Astrocyte (in vitro differentiated cells and primary cell): Measurements from ENCODE around the gene ASPHD1. TPM values are rescaled to one million over a fixed set of nuclear protein-coding genes. Genes with fewer than 3 reads are reported as not detected.
A peak's percentile ranks its signal among the peaks of the same experiment; 100 is the strongest.

Source experiments
- DNase-seq: peaks from one replicate; pipeline ENCODE4 v3.0.0-alpha.2; 2010; ENCODE audit warnings: low read depth
- FAIRE-seq: peaks from 2 replicates; lab custom pipeline; 2011; peaks lifted over from hg19 to GRCh38; lab: Jason Lieb, UNC
- H2AFZ ChIP-seq: 2 replicates; pipeline ENCODE4 v1.6.0; 2012; ENCODE audit warnings: low read depth, low read length, inconsistent platforms
- H3K27ac ChIP-seq: 2 replicates; pipeline ENCODE4 v1.5.1; 2011; ENCODE audit warnings: low read depth, low read length, inconsistent platforms
- H3K27me3 ChIP-seq: 2 replicates; pipeline ENCODE4 v1.6.0; 2011; ENCODE audit warnings: low read length, inconsistent platforms; ENCODE audit not compliant: insufficient read depth
- H3K36me3 ChIP-seq: 2 replicates; pipeline ENCODE4 v1.5.1; 2011; ENCODE audit warnings: low read length, inconsistent platforms; ENCODE audit not compliant: insufficient read depth
- H3K4me1 ChIP-seq: 2 replicates; pipeline ENCODE4 v1.5.1; 2011; ENCODE audit warnings: low read length, inconsistent platforms; ENCODE audit not compliant: insufficient read depth
- H3K4me2 ChIP-seq: 2 replicates; pipeline ENCODE4 v1.6.0; 2012; ENCODE audit warnings: low read length, inconsistent platforms
- H3K4me3 ChIP-seq: 2 replicates; pipeline ENCODE4 v1.5.1; 2011; ENCODE audit warnings: low read depth, mild to moderate bottlenecking, low read length, inconsistent platforms; ENCODE audit not compliant: insufficient read depth
- H3K79me2 ChIP-seq: 2 replicates; pipeline ENCODE4 v1.6.0; 2012; ENCODE audit warnings: mild to moderate bottlenecking, low read length, inconsistent platforms; ENCODE audit not compliant: insufficient read depth
- H3K9ac ChIP-seq: 2 replicates; pipeline ENCODE4 v1.6.0; 2012; ENCODE audit warnings: mild to moderate bottlenecking, low read length, inconsistent platforms
- H3K9me3 ChIP-seq: 2 replicates; pipeline ENCODE4 v1.5.1; 2012; ENCODE audit warnings: low read depth, mild to moderate bottlenecking, low read length, inconsistent platforms; ENCODE audit not compliant: insufficient read depth
- H4K20me1 ChIP-seq: 2 replicates; pipeline ENCODE4 v1.6.0; 2012; ENCODE audit warnings: low read length, inconsistent platforms; ENCODE audit not compliant: insufficient read depth
- H3K27ac Mint-ChIP-seq: one replicate; pipeline ENCODE4 v1.8.0; 2021; ENCODE audit warnings: mild to moderate bottlenecking, mixed read lengths; ENCODE audit not compliant: unreplicated experiment
- H3K27me3 Mint-ChIP-seq: one replicate; pipeline ENCODE4 v1.8.0; 2021; ENCODE audit warnings: low read depth, mixed read lengths; ENCODE audit not compliant: unreplicated experiment
- H3K36me3 Mint-ChIP-seq: one replicate; pipeline ENCODE4 v1.8.0; 2021; ENCODE audit warnings: low read depth, mixed read lengths; ENCODE audit not compliant: unreplicated experiment
- H3K4me1 Mint-ChIP-seq: one replicate; pipeline ENCODE4 v1.8.0; 2021; ENCODE audit warnings: low read depth, mixed read lengths; ENCODE audit not compliant: unreplicated experiment
- H3K4me3 Mint-ChIP-seq: one replicate; pipeline ENCODE4 v1.8.0; 2021; ENCODE audit warnings: mild to moderate bottlenecking, moderate library complexity, mixed read lengths; ENCODE audit not compliant: unreplicated experiment
- H3K9me3 Mint-ChIP-seq: one replicate; pipeline ENCODE4 v1.8.0; 2021; ENCODE audit warnings: mild to moderate bottlenecking, mixed read lengths; ENCODE audit not compliant: unreplicated experiment
- EZH2 ChIP-seq: IDR thresholded peaks from 2 replicates; pipeline ENCODE4 v1.6.1; 2012; ENCODE audit warnings: mild to moderate bottlenecking, low read length, inconsistent platforms; ENCODE audit not compliant: insufficient read depth
- total RNA-seq: library from RNA; stranded (reverse); gene quantifications from 2 replicates; pipeline ENCODE4 v1.2.1, GENCODE V29; 2021
- TF ChIP-seq, protein P1 (sequence below): IDR thresholded peaks from 2 replicates; pipeline ENCODE4 v1.5.1; 2011; ENCODE audit warnings: low read depth, mild to moderate bottlenecking, inconsistent platforms, low read length, moderate library complexity; ENCODE audit not compliant: insufficient read depth

Gene ASPHD1
- total RNA-seq, 1 donor from 2014 or later = 43.3 TPM

DNA sequence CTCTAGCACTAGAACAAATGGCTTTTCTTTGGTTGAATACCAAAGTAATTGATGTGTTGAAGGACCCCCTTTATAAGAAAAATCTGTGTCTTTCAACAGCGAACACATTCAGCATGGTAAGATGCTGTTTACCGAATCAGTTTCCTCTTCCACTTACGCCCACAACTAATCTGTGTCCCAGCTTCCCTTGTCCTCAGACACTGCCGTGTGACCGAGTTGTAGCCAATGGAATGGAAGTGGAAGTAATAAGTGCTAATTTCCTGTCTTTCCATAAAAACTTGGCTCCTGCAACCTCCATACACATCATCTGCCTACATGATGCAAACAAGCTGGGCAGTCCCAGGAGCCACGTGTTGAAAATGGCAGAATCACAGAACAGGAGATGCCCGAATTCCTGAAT, 47.6 kb upstream of the ASPHD1 start:
- Histone ChIP-seq H3K9me3 (no peaks in the 10 kb centered on the region), H3K27ac (no peak overlapping the region), H3K79me2 (no peaks in the 10 kb centered on the region), H3K4me1 (peaks cover 3% of the 10 kb centered on the region), H3K4me2 (no peak overlapping the region), H3K36me3 (peaks cover 5% of the 10 kb centered on the region), H3K9ac (no peak overlapping the region), H3K4me3 (no peak overlapping the region), H2AFZ (no peak overlapping the region), H4K20me1 (peaks cover 12% of the 10 kb centered on the region), H3K27me3 (no peaks in the 10 kb centered on the region)
- H3K4me1 Mint-ChIP-seq = peaks cover 8% of the 10 kb centered on the region
- peaks cover 2% of the 10 kb centered on the region for H3K36me3 Mint-ChIP-seq
- no peaks in the 10 kb centered on the region for H3K9me3 Mint-ChIP-seq
- no peak overlapping the region for H3K27ac Mint-ChIP-seq
- no peak for FAIRE-seq
- H3K4me3 Mint-ChIP-seq = no peak overlapping the region
- peak; percentile 22 for DNase-seq
- no peaks in the 10 kb centered on the region for H3K27me3 Mint-ChIP-seq
- TF ChIP-seq, protein P1, sequence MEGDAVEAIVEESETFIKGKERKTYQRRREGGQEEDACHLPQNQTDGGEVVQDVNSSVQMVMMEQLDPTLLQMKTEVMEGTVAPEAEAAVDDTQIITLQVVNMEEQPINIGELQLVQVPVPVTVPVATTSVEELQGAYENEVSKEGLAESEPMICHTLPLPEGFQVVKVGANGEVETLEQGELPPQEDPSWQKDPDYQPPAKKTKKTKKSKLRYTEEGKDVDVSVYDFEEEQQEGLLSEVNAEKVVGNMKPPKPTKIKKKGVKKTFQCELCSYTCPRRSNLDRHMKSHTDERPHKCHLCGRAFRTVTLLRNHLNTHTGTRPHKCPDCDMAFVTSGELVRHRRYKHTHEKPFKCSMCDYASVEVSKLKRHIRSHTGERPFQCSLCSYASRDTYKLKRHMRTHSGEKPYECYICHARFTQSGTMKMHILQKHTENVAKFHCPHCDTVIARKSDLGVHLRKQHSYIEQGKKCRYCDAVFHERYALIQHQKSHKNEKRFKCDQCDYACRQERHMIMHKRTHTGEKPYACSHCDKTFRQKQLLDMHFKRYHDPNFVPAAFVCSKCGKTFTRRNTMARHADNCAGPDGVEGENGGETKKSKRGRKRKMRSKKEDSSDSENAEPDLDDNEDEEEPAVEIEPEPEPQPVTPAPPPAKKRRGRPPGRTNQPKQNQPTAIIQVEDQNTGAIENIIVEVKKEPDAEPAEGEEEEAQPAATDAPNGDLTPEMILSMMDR = no peak
- no peak for TF ChIP-seq EZH2

DNA sequence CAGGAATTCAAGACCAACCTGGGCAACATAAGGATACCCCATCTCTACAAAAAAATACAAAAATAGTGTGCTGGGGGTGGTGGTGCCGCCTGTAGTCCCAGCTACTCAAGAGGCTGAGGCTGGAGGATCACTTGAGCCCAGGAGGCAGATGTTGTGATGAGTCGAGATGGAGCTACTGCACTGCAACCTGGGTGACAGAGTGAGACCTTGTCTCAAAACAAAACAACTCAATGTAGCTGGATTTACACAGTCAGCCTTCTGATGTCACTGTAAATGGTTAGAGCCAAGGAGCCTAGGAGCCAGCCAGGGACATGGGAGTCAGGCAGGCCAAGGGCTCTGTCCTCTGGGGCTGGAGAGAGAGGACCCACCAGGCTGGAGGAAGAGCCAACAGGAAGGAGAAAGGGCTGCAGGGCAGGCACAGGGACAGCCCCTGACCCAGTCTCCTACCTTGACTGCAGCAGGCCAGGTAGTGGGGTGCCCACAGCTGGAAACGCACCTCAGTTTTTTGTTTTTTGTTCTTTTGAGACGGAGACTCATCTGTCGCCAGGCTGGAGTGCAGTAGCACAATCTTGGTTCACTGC, 45.7 kb upstream of the ASPHD1 start:
- Histone ChIP-seq H3K36me3 (peaks cover 10% of the 10 kb centered on the region), H3K4me3 (no peak overlapping the region), H3K4me1 (peaks cover 3% of the 10 kb centered on the region), H3K9ac (no peak overlapping the region), H4K20me1 (peaks cover 3% of the 10 kb centered on the region), H3K27me3 (no peaks in the 10 kb centered on the region), H3K9me3 (no peaks in the 10 kb centered on the region), H3K79me2 (no peaks in the 10 kb centered on the region), H2AFZ (no peak overlapping the region), H3K4me2 (no peak overlapping the region), H3K27ac (no peak overlapping the region)
- H3K4me1 Mint-ChIP-seq = peaks cover 4% of the 10 kb centered on the region
- H3K36me3 Mint-ChIP-seq = peaks cover 5% of the 10 kb centered on the region
- TF ChIP-seq, protein P1 = no peak
- FAIRE-seq (no peak), DNase-seq (no peak)
- no peak overlapping the region for H3K27ac Mint-ChIP-seq
- no peaks in the 10 kb centered on the region for H3K9me3 Mint-ChIP-seq
- H3K4me3 Mint-ChIP-seq = no peak overlapping the region
- no peaks in the 10 kb centered on the region for H3K27me3 Mint-ChIP-seq

DNA sequence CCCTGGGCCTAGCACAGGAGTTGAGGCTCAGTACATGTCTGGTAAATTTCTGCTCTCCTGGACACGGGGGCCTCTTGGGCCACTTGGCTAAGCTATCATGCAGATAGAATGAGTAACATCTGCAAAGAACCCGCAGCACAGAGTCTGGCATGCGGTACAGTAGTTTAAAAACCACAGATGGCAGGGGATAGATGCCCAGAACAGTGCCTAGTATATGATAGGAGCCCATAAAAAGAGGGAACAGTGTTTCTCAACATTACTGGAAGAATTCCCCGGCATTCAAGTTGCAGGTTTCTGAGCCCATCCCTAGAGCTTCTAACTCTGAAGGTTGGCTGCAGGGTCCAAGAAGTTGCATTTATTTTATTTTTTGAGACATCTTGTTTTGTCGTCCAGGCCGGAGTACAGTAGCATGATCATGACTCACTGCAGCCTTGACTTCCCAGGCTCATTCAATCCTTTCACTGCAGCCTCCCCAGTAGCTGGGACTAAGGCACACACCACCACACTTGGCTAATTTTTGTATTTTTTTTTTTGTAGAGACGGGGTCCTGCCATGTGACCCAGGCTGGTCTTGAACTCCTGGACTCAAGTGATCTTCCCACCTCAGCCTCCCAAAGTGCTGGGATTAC, 43.0 kb upstream of the ASPHD1 start:
- Histone ChIP-seq H3K79me2 (peaks cover 9% of the 10 kb centered on the region), H3K9ac (peak overlapping the region; percentile 5), H3K4me2 (no peak overlapping the region), H3K27me3 (no peaks in the 10 kb centered on the region), H3K9me3 (no peaks in the 10 kb centered on the region), H3K27ac (no peak overlapping the region), H4K20me1 (peaks cover 3% of the 10 kb centered on the region), H3K4me1 (peaks cover 7% of the 10 kb centered on the region), H3K4me3 (no peak overlapping the region), H3K36me3 (peaks cover 14% of the 10 kb centered on the region), H2AFZ (no peak overlapping the region)
- Mint-ChIP-seq H3K36me3 (peaks cover 14% of the 10 kb centered on the region), H3K27me3 (no peaks in the 10 kb centered on the region), H3K27ac (peak overlapping the region; percentile 66), H3K4me1 (peaks cover 7% of the 10 kb centered on the region), H3K9me3 (no peaks in the 10 kb centered on the region), H3K4me3 (no peak overlapping the region)
- peak; percentile 61 for DNase-seq
- no peak for TF ChIP-seq EZH2
- TF ChIP-seq, protein P1 = no peak
- FAIRE-seq = no peak
